ENCODE measurements around the gene RGS1.

The RGS1 gene

DNA sequence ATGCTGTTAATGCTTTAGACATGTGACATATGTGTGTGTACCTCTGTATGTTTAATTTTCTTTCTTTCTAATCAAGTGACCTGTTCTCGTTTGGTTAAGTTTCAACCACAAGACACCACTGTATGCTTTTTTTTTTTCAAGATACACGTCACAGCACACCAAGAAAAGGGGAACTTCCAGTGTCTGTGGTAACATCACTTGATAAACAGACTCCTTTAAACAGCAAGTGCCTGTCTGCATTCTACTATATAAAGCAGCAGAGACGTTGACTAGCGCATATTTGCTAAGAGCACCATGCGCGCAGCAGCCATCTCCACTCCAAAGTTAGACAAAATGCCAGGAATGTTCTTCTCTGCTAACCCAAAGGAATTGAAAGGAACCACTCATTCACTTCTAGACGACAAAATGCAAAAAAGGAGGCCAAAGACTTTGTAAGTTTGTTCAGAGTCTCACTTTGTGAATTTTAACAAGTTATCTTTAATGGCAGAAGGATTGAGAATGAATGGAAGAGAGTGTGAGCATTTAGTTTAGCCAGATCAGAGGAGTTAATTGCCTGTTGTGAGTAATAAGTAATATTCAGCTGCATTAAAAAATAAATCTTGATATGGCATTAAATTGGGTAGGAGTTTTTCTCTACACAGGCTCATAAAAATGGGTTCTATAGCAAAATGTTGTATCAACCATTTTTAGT is at the start of gene RGS1:
Gene RGS1, plus strand, starts transcription at position 275 of the 691 bp plus-strand sequence. Its CDS starts 20 bp downstream, at position 295.
- peak; percentile 65 for DNase-seq (ENCODE audit: low read depth)

GRCh38 chr1:192527111-192527795 is 48.3 kb upstream of the RGS1 start:
- no peak for DNase-seq (ENCODE audit: low read depth)

DNA sequence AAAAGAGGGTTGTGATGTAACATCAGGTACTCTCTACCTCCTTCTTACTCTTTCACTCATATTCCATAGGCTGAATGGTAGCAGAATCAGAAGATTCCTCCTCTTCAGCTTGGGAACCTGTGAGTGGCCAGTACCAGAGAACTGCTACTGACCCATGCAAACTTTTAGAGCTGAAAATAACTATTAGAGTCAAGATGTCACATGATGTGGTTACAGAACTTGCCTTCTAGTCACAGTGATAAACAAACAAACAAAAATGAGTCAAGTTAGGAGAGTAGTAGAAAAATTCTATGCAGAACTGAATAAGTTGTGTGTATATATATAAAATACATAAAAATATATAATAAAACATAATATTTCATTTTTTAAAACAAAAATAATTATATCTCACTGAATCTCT is 47.6 kb upstream of the RGS1 start:
- DNase-seq (ENCODE audit: low read depth): no peak

GRCh38 chr1:192529031-192529755 is 46.4 kb upstream of the RGS1 start:
- no peak for DNase-seq (ENCODE audit: low read depth)

GRCh38 chr1:192529811-192530210 is 45.8 kb upstream of the RGS1 start:
- DNase-seq (ENCODE audit: low read depth): no peak

DNA sequence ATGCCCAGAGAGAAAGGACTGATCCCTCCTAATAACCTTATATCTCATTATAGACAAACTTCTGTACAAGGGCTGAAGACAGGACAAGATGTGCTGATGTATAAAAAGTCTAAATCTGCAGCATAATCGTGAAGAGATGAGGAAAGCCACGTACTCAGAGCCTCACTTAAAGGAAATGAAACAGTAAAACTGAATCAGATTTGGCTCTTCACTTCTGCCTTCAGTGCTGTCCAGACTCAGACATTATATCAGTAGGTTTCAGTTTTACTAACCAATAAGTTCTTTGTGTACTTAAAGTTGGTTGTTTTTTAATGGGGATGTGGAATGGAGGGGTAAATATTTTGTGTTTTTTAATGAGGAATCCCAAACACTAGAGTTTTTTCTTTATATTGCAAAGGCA is 45.3 kb upstream of the RGS1 start:
- no peak for DNase-seq (ENCODE audit: low read depth)

- peak; percentile 49 for DNase-seq (ENCODE audit: low read depth)
These were observed 44.4 kb upstream of the RGS1 start for GRCh38 chr1:192531037-192531703.

DNA sequence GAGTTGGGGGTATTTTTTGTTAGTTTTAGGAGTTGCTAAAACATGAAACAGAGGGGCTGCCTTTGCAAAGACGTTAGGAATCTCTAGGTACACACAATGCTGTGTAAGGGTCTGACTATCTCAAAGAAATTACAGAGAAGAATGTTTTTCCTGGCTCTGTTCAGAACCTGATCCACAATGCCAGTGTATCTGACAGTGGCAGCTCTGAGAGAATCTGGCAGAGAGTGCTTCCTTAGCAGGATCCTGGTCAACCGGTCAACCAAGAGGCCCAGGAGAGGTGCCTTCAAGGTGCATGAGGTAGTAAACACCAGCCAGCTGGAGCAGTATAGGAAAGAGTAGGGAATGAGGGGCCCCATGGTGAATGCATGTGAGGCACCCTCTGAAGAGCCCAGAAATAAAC is 40.9 kb upstream of the RGS1 start:
- no peak for DNase-seq (ENCODE audit: low read depth)

DNA sequence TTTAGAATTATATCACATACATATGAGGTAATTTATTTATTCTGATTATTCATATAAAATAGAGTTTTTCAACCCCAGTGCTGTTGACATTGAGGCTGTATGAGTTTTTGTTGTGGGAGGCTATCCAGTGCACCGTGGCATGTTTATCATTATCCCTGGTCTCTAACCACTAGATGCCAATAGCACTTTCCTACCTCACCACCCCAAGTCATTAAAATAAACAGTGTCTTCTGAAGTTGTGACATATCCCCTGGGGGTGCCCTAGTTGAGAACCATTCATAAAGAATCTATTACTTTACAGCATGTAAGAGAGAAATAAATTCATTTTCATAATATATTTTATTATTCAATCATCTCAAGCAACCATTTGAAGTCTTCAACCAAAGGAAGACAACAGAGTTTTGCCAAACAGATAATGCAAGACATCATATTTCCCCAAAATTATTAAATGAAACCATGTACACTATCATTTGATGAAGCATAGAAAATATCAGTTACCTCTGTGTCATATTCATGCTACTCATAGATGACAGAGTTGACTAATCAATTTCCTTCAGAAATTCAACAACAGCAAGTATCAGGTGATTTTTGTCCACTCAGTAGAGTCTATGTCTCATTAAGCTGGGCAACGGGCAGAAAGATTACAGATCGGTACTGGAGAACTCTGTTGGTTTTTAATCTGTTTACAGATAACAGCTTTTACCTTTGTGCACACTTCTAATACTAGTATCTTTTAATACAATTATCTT is 39.5 kb upstream of the RGS1 start:
- DNase-seq (ENCODE audit: low read depth): no peak

DNA sequence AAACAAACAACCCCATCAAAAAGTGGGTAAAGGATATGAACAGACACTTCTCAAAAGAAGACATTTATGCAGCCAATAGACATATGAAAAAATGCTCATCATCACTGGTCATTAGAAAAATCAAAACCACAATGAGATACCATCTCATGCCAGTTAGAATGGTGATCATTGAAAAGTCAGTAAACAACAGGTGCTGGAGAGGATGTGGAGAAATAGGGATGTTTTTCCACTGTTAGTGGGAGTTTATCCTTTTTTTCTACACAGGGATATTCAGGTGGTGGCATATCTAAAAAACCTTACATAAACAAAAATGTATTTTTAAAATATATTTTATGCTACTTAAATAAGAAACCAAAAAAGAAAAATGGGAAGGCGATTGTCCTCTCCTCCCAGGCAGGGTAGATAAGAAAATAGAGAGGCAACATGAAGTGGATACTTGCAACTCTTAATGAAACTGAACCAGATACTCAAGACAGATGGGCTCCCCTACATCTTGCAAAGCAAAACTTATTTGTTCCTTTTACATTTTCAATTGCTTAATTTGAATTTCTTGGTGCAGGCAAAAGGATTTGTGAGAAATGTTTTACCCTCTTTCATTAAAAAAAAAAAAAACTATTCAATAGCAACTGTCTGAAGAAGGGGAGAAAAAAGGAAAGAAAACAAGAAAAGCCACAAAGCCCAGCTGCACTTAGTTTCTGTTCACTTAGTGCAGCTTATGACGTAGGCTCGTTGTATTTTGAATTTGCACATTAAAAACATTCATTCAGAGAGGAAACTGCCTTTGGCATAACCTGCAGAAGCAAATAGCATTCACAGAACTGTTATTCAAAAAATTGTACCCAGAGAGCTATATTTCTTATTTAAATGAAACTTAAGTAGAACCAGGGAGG is 36.9 kb upstream of the RGS1 start:
- no peak for DNase-seq (ENCODE audit: low read depth)

- DNase-seq (ENCODE audit: low read depth): no peak
These were observed 36.1 kb upstream of the RGS1 start for GRCh38 chr1:192539297-192540092.

DNA sequence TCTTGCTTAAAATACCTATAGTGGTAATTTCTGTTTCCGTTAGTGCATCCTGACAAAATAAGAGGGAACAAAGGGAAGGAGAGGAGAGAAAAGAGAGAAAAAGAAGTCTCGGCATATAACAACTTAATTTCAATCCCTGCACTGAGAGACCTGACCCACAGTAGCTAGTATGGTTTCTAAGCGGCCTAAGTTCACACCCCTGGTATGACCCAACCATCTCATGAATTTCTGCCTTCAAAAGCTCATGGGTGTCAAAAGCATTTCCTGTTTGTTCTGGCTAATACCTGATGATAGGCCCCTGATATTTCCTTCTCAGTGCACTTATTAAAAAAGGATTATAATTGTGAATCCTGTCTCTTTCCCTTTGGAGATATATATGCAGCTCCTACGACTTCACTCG is 32.1 kb upstream of the RGS1 start:
- no peak for DNase-seq (ENCODE audit: low read depth)

- DNase-seq (ENCODE audit: low read depth): no peak
These were observed 29.6 kb upstream of the RGS1 start for GRCh38 chr1:192545896-192546521.

DNA sequence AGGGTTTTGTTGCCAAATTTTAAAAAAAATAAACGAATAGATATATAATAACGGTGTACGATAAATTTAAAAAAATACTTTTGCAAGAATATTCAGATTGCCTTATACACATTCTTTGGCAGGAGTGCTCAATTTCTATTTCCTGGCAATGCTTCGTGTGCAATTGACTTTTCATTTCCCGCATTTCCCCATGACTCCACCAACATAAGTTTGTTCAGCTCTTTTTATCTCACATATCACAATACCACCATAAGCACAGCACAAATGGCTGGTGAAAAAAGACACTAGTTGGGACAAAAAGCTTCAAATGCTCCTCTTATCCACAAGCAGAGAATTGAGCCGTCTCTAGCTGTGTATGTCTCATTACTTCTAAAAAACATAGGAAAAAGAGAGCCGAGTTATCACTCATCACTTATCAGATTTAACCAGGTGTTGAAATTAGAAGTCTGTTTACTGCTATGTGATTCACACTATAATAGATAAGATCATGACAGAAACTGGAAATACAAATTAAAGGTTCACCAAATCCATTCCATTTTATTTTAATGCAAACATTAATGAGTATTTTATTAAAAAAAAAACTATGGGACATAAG is 28.9 kb upstream of the RGS1 start:
- no peak for DNase-seq (ENCODE audit: low read depth)

- no peak for DNase-seq (ENCODE audit: low read depth)
These were observed 28.1 kb upstream of the RGS1 start for GRCh38 chr1:192547501-192547900.

GRCh38 chr1:192549937-192550336 is 25.6 kb upstream of the RGS1 start:
- DNase-seq (ENCODE audit: low read depth): no peak

DNA sequence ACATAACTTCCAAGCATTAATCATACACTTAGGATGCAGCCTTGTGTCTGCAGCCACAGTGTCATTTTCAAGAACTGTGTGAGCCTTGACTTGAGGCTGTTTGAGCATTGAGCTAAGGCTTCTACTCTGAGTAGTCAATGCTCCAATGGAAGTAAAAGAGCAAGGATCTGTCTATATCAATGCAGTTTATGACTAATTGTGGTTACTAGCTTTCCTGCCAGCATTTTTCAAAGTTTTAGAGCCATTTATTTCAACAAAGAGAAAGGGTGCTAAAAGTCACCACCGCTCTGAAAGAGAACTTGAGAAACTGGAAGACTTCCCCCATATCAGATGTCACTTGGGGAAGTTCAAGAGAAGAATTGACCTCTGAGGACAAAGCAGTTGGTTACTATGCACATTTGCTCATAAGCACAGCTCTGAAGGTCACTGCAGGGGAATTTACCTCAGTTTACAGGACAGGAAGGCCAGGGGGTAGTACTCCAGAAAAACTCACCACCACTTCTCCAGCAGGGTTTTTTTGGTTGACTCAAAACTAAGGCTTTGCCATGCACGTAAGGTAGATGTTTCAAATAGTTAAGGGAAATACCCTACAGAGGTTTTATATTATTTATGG is 24.5 kb upstream of the RGS1 start:
- DNase-seq (ENCODE audit: low read depth): no peak

DNA sequence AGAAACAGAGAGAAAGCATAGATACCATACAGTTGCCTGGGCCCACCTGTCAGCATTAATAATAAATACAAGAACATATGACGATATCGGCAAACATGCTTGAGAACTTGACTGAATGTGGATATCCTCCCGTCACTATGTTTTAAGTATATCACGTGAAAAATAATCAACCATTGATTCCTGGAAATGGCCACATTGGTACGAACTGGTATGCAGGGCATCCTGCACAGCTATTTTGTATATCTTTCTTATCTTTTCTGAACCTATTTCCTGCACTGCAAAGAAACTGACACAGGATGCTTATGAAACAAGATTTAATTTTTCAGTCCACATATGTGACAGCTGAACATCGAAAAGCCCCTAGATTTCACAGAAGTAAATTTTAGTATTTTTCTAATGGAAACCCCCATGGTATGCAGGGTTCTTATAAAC is 22.8 kb upstream of the RGS1 start:
- DNase-seq (ENCODE audit: low read depth): no peak

GRCh38 chr1:192553741-192554140 is 21.8 kb upstream of the RGS1 start:
- no peak for DNase-seq (ENCODE audit: low read depth)

Measured in T-helper 22 cell (primary cell).